GM18520 (cell line): ENCODE data around the gene PCDHA9.
"Not testable (repeated sequence)": the region's sequence is repeated elsewhere in the genome, so short reads cannot be mapped to it uniquely, and the experiment has no call there.

Experiments used
- ATAC-seq: cut with Tn5 transposase; IDR thresholded peaks from one replicate; pipeline ENCODE4 v1.9.1; 2021; ENCODE audit not compliant: unreplicated experiment

The PCDHA9 gene

DNA sequence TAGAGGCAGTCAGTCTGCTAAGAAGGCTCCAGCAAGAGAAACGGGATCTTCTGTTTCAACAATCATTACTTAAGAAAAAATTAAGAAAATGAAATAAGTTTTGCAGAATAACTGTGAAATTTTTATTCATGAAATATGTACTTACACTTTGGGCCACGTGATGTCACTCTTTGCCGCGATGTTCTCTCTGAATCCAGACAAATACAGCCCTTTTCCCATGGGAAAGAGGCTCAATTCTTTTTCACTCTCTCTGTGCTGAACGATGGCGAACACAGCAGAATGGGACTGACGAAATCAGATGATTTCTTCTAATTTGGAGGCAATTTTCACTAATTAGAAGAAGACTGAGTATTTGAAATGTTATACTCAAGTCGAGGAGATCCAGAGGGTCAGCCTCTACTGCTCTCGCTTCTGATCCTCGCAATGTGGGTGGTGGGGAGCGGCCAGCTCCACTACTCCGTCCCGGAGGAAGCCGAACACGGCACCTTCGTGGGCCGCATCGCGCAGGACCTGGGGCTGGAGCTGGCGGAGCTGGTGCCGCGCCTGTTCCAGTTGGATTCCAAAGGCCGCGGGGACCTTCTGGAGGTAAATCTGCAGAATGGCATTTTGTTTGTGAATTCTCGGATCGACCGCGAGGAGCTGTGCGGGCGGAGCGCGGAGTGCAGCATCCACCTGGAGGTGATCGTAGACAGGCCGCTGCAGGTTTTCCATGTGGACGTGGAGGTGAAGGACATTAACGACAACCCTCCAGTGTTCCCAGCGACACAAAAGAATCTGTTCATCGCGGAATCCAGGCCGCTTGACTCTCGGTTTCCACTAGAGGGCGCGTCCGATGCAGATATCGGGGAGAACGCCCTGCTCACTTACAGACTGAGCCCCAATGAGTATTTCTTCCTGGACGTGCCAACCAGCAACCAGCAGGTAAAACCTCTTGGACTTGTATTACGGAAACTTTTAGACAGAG is at the start of gene PCDHA9:
Gene PCDHA9, plus strand, starts transcription at position 244 of the 964 bp plus-strand sequence. Its CDS starts 114 bp downstream, at position 358.
- ATAC-seq: not testable (repeated sequence)

DNA sequence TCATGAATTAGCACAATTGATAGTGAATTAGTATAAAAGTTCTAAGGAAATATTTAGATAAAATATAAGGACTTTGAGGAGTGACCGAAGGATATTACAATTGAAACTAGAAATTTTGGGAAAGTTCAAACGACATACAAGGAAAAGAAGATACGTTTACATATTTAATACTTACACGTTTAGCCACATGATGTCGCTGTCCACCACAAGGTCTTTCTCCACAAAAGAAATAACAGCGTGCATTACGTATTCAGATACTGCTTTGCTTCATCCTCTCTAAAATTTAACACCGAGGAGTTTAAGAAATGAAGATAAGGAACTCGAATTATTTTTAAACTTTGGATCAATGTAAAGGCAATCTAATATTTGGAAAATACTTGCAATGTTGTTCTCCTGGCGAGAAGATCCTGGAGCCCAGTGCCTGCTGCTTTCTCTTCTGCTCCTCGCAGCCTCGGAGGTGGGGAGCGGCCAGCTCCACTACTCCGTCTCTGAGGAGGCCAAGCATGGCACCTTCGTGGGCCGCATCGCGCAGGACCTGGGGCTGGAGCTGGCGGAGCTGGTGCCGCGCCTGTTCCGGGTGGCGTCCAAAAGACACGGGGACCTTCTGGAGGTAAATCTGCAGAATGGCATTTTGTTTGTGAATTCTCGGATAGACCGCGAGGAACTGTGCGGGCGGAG is 47.2 kb upstream of the PCDHA9 start, which contains the start of gene PCDHA3:
Gene PCDHA3, plus strand, starts transcription at position 242 of the 678 bp plus-strand sequence.
- no peak for ATAC-seq

DNA sequence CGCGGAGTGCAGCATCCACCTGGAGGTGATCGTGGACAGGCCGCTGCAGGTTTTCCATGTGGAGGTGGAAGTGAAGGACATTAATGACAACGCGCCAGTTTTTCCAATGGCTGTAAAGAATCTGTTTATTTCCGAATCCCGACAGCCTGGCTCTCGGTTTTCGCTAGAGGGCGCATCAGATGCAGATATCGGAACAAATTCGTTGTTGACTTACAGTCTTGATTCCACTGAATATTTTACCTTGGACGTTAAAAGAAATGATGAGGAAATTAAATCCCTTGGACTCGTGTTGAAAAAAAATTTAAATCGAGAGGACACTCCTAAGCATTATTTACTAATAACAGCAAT is 46.7 kb upstream of the PCDHA9 start:
- ATAC-seq: no peak

DNA sequence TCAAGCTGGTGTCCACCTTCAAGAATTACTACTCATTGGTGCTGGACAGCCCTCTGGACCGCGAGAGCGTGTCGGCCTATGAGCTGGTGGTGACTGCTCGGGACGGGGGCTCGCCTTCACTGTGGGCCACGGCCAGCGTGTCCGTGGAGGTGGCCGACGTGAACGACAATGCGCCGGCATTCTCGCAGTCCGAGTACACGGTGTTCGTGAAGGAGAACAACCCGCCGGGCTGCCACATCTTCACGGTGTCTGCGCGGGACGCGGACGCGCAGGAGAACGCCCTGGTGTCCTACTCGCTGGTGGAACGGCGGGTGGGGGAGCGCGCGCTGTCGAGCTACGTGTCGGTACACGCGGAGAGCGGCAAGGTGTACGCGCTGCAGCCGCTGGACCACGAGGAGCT is 45.8 kb upstream of the PCDHA9 start:
- ATAC-seq: not testable (repeated sequence)

DNA sequence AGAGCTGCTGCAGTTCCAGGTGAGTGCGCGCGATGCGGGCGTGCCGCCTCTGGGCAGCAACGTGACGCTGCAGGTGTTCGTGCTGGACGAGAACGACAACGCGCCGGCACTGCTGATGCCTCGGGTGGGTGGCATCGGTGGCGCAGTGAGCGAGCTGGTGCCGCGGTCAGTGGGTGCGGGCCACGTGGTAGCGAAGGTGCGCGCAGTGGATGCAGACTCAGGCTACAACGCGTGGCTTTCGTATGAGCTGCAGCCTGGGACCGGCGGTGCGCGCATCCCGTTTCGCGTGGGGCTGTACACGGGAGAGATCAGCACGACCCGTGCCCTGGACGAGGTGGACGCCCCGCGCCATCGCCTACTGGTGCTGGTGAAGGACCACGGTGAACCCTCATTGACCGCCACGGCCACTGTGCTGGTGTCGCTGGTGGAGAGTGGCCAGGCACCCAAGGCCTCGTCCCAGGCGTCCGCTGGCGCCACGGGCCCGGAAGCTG is 45.4 kb upstream of the PCDHA9 start:
- ATAC-seq: no peak

DNA sequence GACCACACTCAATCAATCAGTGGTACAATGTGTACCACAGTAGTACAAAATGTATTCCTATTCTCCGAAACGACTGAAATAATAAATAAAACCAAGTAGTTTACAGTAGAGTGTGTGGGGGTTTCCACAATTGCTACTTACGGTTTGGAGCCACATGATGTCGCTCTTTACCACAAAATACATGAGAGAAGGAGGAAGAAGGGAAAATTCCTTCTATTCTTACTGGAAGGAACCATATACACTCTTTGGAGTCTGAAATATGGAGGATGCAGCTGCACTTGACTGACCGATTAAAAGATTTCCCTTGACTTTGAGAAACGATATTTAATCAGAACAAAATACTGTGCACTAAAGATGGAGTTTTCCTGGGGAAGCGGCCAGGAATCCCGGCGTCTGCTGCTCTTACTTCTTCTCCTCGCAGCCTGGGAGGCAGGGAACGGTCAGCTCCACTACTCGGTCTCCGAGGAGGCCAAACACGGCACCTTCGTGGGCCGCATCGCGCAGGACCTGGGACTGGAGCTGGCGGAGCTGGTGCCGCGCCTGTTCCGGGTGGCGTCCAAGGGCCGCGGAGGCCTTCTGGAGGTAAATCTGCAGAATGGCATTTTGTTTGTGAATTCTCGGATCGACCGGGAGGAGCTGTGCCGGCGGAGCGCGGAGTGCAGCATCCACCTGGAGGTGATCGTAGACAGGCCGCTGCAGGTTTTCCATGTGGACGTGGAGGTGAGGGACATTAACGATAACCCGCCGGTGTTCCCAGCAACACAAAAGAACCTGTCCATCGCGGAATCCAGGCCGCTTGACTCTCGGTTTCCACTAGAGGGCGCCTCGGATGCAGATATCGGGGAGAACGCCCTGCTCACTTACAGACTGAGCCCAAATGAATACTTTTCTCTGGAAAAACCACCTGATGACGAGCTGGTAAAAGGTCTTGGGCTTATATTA is 41.1 kb upstream of the PCDHA9 start, which contains the start of gene PCDHA4:
Gene PCDHA4, plus strand, starts transcription at position 235 of the 942 bp plus-strand sequence.
- no peak for ATAC-seq

DNA sequence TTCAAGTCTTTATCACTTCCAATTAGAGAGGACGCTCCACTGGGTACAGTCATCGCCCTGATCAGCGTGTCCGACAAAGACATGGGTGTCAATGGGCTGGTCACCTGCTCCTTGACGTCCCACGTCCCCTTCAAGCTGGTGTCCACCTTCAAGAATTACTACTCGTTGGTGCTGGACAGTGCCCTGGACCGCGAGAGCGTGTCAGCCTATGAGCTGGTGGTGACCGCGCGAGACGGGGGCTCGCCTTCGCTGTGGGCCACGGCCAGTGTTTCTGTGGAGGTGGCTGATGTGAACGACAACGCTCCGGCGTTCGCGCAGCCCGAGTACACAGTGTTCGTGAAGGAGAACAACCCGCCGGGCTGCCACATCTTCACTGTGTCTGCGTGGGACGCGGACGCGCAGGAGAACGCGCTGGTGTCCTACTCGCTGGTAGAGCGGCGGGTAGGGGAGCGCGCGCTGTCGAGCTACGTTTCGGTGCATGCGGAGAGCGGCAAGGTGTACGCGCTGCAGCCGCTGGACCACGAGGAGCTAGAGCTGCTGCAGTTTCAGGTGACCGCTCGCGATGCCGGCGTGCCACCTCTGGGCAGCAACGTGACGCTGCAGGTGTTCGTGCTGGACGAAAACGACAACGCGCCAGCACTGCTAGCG is 39.8 kb upstream of the PCDHA9 start:
- not testable (repeated sequence) for ATAC-seq

DNA sequence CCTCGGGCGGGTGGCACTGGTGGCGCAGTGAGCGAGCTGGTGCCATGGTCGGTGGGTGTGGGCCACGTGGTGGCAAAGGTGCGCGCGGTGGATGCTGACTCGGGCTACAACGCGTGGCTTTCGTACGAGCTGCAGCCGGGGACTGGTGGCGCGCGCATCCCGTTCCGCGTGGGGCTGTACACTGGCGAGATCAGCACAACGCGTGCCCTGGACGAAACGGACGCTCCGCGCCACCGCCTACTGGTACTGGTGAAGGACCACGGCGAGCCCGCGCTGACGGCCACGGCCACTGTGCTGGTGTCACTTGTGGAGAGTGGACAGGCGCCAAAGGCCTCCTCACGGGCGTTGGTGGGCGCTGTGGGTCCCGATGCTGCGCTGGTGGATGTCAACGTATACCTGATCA is 39.3 kb upstream of the PCDHA9 start:
- ATAC-seq: no peak

GRCh38 chr5:140821375-140822280 is 26.6 kb upstream of the PCDHA9 start, which contains the start of gene PCDHA5:
TSS of gene PCDHA5 (plus strand) at chr5:140821613.
- ATAC-seq: no peak

DNA sequence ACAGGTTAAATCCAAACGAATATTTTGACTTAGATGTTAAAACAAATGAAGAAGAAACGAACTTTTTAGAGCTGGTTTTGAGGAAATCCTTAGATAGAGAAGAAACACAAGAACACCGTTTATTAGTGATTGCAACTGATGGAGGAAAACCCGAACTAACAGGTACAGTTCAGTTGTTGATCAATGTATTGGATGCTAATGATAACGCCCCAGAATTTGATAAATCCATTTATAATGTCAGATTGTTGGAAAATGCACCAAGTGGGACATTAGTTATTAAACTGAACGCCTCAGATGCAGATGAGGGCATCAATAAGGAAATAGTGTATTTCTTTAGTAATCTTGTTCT is 25.9 kb upstream of the PCDHA9 start:
- ATAC-seq: no peak

DNA sequence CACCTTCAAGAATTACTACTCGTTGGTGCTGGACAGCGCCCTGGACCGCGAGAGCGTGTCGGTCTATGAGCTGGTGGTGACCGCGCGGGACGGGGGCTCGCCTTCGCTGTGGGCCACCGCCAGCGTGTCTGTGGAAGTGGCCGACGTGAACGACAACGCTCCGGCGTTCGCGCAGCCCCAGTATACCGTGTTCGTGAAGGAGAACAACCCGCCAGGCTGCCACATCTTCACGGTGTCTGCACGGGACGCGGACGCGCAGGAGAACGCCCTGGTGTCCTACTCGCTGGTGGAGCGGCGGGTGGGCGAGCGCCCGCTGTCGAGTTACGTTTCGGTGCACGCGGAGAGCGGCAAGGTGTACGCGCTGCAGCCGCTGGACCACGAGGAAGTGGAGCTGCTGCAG is 25.2 kb upstream of the PCDHA9 start:
- not testable (repeated sequence) for ATAC-seq

GRCh38 chr5:140823475-140823874 is 24.7 kb upstream of the PCDHA9 start:
- ATAC-seq: no peak

- ATAC-seq: no peak
These were observed 20.3 kb upstream of the PCDHA9 start, which contains the start of gene PCDHA6 for GRCh38 chr5:140827704-140828361. TSS of gene PCDHA6 (plus strand) at chr5:140827960. CDS start at chr5:140828092, 132 bp downstream.

DNA sequence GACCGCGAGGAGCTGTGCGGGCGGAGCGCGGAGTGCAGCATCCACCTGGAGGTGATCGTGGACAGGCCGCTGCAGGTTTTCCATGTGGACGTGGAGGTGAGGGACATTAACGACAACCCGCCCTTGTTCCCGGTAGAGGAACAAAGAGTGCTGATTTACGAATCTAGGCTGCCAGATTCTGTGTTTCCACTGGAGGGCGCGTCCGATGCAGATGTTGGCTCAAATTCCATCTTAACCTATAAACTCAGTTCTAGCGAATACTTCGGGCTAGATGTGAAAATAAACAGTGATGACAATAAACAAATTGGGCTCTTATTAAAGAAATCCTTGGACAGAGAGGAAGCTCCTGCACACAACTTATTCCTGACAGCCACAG is 19.8 kb upstream of the PCDHA9 start:
- ATAC-seq: no peak

- not testable (repeated sequence) for ATAC-seq
These were observed 18.4 kb upstream of the PCDHA9 start for GRCh38 chr5:140829511-140830501.

GRCh38 chr5:140833993-140834392 is 14.2 kb upstream of the PCDHA9 start, which contains the start of gene PCDHA7:
TSS of gene PCDHA7 (plus strand) at chr5:140834269. CDS start at chr5:140834384, 115 bp downstream.
- ATAC-seq: no peak

DNA sequence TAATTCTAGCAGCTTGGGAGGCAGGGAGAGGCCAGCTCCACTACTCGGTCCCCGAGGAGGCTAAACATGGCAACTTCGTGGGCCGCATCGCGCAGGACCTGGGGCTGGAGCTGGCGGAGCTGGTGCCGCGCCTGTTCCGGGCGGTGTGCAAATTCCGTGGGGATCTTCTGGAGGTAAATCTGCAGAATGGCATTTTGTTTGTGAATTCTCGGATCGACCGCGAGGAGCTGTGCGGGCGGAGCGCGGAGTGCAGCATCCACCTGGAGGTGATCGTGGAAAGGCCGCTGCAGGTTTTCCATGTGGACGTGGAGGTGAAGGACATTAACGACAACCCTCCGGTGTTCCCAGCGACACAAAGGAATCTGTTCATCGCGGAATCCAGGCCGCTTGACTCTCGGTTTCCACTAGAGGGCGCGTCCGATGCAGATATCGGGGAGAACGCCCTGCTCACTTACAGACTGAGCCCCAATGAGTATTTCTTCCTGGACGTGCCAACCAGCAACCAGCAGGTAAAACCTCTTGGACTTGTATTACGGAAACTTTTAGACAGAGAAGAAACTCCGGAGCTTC is 13.7 kb upstream of the PCDHA9 start:
- not testable (repeated sequence) for ATAC-seq
